OCI-LY1 (cell line): Measurements from ENCODE around the gene RYR1.

Experiments used
- H2AFZ ChIP-seq: fragments of 200-600 bp; sonication (generic), shearing (Covaris generic); 2 replicates; pipeline ENCODE4 v1.6.0; 2014; ENCODE audit warnings: antibody characterized with exemption, mild to moderate bottlenecking, low read length
- H3F3A ChIP-seq: fragments of 200-600 bp; sonication (generic), shearing (Covaris generic); 2 replicates; pipeline ENCODE4 v1.6.0; 2014; ENCODE audit warnings: mild to moderate bottlenecking, antibody characterized with exemption, low read length, moderate library complexity; ENCODE audit not compliant: insufficient read depth
- H3K27ac ChIP-seq: fragments of 200-600 bp; sonication (generic); 2 replicates; pipeline ENCODE4 v1.5.1; 2014; ENCODE audit warnings: low read length, mixed run types, mild to moderate bottlenecking, low read depth; ENCODE audit not compliant: poor library complexity, severe bottlenecking
- H3K27me3 ChIP-seq: fragments of 200-600 bp; sonication (generic); 2 replicates; pipeline ENCODE4 v1.6.0; 2014; ENCODE audit warnings: antibody characterized with exemption, mild to moderate bottlenecking, low read length, moderate library complexity; ENCODE audit not compliant: insufficient read depth
- H3K36me3 ChIP-seq: fragments of 200-600 bp; sonication (generic); 2 replicates; pipeline ENCODE4 v1.6.1; 2014; ENCODE audit warnings: mild to moderate bottlenecking, antibody characterized with exemption, low read length, moderate library complexity, mixed read lengths; ENCODE audit not compliant: insufficient read depth
- H3K4me1 ChIP-seq: fragments of 200-600 bp; sonication (generic); 2 replicates; pipeline ENCODE4 v1.5.1; 2014; ENCODE audit warnings: mild to moderate bottlenecking, low read length, moderate library complexity; ENCODE audit not compliant: insufficient read depth, severe bottlenecking
- H3K4me2 ChIP-seq: fragments of 200-600 bp; sonication (generic), shearing (Covaris generic); 2 replicates; pipeline ENCODE4 v1.6.1; 2014; ENCODE audit warnings: low read length
- H3K4me3 ChIP-seq: fragments of 200-600 bp; sonication (generic); 2 replicates; pipeline ENCODE4 v1.5.1; 2014; ENCODE audit warnings: low read length, low read depth, mild to moderate bottlenecking, mixed read lengths; ENCODE audit not compliant: poor library complexity, severe bottlenecking
- H3K79me2 ChIP-seq: fragments of 200-600 bp; shearing (Covaris generic); 2 replicates; pipeline ENCODE4 v1.6.1; 2016; ENCODE audit warnings: mixed run types, low read length, mixed read lengths; ENCODE audit not compliant: insufficient read depth
- H3K9ac ChIP-seq: fragments of 200-600 bp; sonication (generic), shearing (Covaris generic); 2 replicates; pipeline ENCODE4 v1.6.1; 2014; ENCODE audit warnings: mild to moderate bottlenecking, low read length, mixed read lengths
- H3K9me2 ChIP-seq: fragments of 200-600 bp; sonication (generic), shearing (Covaris generic); 2 replicates; pipeline ENCODE4 v1.6.1; 2014; ENCODE audit warnings: low read depth, mild to moderate bottlenecking, low read length, mixed read lengths
- H3K9me3 ChIP-seq: fragments of 200-600 bp; shearing (Covaris generic); 2 replicates; pipeline ENCODE4 v1.6.1; 2014; ENCODE audit warnings: low read length, mixed read lengths
- H4K20me1 ChIP-seq: fragments of 200-600 bp; sonication (generic), shearing (Covaris generic); 2 replicates; pipeline ENCODE4 v1.6.0; 2016; ENCODE audit warnings: mild to moderate bottlenecking, low read length; ENCODE audit not compliant: insufficient read depth
- CTCF ChIP-seq: fragments of 200-600 bp; sonication (generic), shearing (Covaris generic); IDR thresholded peaks from 2 replicates; pipeline ENCODE4 v1.5.1; 2017; ENCODE audit warnings: mild to moderate bottlenecking, antibody characterized with exemption, low read length, moderate library complexity, mixed read lengths
- EZH2 ChIP-seq: fragments of 200-600 bp; sonication (generic), shearing (Covaris generic); IDR thresholded peaks from 2 replicates; pipeline ENCODE4 v1.8.0; 2017; ENCODE audit warnings: borderline replicate concordance, mixed run types, mild to moderate bottlenecking, antibody characterized with exemption, low read length, moderate library complexity, mixed read lengths

RYR1 gene

DNA sequence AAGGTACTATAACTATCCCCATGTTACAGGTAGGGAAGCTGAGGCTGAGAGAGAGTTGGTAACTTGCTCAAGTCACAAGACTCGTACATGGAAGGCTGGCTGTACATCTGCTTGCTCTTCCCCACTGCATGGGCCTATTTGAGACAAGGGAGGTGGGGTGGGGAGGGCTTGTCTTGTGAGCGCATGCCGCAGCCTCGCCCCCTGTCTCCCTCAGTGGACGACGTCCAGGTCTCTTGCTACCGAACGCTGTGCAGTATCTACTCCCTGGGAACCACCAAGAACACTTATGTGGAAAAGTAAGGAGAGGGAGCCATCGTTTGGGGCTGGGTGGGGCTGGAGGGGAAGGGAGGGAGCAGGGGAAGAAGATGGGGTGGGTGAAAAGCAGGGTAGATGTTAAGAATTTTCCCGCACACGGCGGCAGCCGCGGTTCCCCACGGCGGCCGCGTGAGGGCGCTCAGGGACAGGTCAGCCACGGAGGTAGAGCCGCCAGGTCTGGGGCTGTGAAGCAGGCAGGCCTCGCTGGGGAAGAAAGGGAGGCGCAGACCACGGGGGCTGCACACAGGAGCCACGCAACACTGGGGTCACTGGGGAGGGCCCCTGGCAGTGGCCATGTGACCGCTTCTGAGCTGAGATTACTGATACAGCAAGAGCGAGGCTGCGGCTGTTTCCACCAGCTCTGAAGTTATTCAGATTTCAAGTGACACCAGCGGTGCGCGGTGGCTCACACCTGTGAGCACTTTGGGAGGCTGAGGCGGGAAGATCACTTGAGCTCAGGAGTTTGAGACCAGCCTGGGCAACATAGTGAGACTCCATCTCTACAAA lies 81.5 kb downstream of the RYR1 start:
- Histone ChIP-seq H3K4me2 (no peak overlapping the region; the same call in 1 of the 2 replicates), H3K27me3 (0 out of 2 replicates have a peak, but pooled peaks cover 8% of the 10 kb centered on the region), H3K9me3 (no peaks in the 10 kb centered on the region), H3K9ac (no peak overlapping the region), H3K4me1 (peaks cover 4% of the 10 kb centered on the region), H3K79me2 (no peaks in the 10 kb centered on the region), H2AFZ (no peak overlapping the region), H3K27ac (no peak overlapping the region), H3K4me3 (no peak overlapping the region), H3K9me2 (no peaks in the 10 kb centered on the region), H4K20me1 (no peaks in the 10 kb centered on the region), H3F3A (no peaks in the 10 kb centered on the region), H3K36me3 (no peaks in the 10 kb centered on the region)
- no peak for TF ChIP-seq EZH2
- peak; percentile 90 for TF ChIP-seq CTCF

DNA sequence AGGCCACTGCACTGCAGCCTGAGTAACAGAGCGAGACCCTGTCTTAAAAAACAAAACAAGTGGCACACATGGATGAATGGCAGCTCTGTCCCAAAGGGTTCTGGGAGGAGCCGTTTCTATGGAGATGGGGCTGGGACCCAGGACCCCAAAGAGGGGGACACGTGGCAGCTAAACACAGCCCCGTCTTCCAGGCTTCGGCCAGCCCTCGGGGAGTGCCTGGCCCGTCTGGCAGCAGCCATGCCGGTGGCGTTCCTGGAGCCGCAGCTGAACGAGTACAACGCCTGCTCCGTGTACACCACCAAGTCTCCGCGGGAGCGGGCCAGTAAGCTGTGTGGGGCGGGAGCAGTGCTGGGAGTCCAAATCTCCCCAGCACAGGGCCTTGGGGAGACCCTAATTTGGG lies 82.4 kb downstream of the RYR1 start:
- no peaks in the 10 kb centered on the region for H3K36me3 ChIP-seq
- no peak overlapping the region for H3K4me2 ChIP-seq
- no peak overlapping the region for H3K4me3 ChIP-seq
- H3K4me1 ChIP-seq = peaks cover 4% of the 10 kb centered on the region
- 0 out of 2 replicates have a peak, but pooled peaks cover 8% of the 10 kb centered on the region for H3K27me3 ChIP-seq
- no peak overlapping the region for H3K9ac ChIP-seq
- TF ChIP-seq CTCF = no peak
- TF ChIP-seq EZH2 = no peak
- H3K9me3 ChIP-seq = no peaks in the 10 kb centered on the region
- H3F3A ChIP-seq = no peaks in the 10 kb centered on the region
- no peaks in the 10 kb centered on the region for H4K20me1 ChIP-seq
- no peaks in the 10 kb centered on the region for H3K9me2 ChIP-seq
- no peak overlapping the region for H2AFZ ChIP-seq
- no peaks in the 10 kb centered on the region for H3K79me2 ChIP-seq
- H3K27ac ChIP-seq = no peak overlapping the region

DNA sequence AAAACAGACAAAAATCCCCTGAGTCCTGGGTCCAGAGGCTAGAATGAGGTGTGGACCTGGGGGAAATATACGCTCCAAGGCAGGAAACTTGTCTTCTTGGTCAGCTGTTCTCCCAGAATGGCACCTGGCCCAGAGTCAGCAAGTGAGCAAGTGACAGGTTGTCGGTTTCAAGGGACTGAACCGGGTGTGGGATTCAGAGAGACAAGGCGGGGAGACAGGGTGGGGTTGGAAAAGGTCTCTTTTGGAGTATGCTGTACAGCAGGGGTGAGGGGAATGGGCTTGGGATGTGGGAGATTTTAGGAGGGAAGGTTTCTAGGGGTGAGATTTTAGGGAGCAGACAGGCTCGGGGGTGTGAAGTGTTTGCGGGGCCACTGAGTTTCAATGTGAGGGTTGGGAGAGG lies 83.3 kb downstream of the RYR1 start:
- H3K36me3 ChIP-seq = no peaks in the 10 kb centered on the region
- no peak overlapping the region for H3K4me3 ChIP-seq
- H3K4me2 ChIP-seq = no peak overlapping the region
- no peak overlapping the region for H3K9ac ChIP-seq
- H3K4me1 ChIP-seq = peaks cover 4% of the 10 kb centered on the region
- H3F3A ChIP-seq = no peaks in the 10 kb centered on the region
- no peaks in the 10 kb centered on the region for H3K79me2 ChIP-seq
- H3K27ac ChIP-seq = no peak overlapping the region
- no peaks in the 10 kb centered on the region for H3K9me2 ChIP-seq
- TF ChIP-seq EZH2 (no peak), CTCF (no peak)
- H3K27me3 ChIP-seq = 0 out of 2 replicates have a peak, but pooled peaks cover 8% of the 10 kb centered on the region
- H2AFZ ChIP-seq = no peak overlapping the region
- H4K20me1 ChIP-seq = no peaks in the 10 kb centered on the region
- H3K9me3 ChIP-seq = no peaks in the 10 kb centered on the region
